Measurements from ENCODE around the gene TSPYL1. TPM values are rescaled to one million over a fixed set of nuclear protein-coding genes. Genes with fewer than 3 reads are reported as not detected.

The TSPYL1 gene
- total RNA-seq, 2 experiments from 2014 or later = 37.8 to 38.4 TPM

- DNase-seq (no peak), ATAC-seq (no peak)
- Mint-ChIP-seq H3K4me3 (no peak overlapping the region), H3K36me3 (ENCODE audit: low read depth) (peaks cover 12% of the 10 kb centered on the region), H3K27me3 (ENCODE audit: low read depth) (no peaks in the 10 kb centered on the region), H3K4me1 (ENCODE audit: low read depth) (peaks cover 22% of the 10 kb centered on the region), H3K9me3 (ENCODE audit: insufficient read depth) (no peaks in the 10 kb centered on the region), H3K27ac (no peak overlapping the region)
- ChIA-PET CTCF (interaction anchor here (1.1 to 1.6 kb wide), 3 partner anchors 13 to 38 kb away, joined by 3 to 6 read pairs (median 6); partner anchors contain the start of gene TSPYL1), POLR2A (interaction anchor here (1.6 to 4.7 kb wide), 2 partner anchors 12 to 24 kb away, joined by 3 to 51 read pairs; partner anchors contain the start of gene TSPYL1)
Measured at GRCh38 chr6:116255246-116255800, 24.4 kb downstream of the TSPYL1 start.

- Mint-ChIP-seq H3K36me3 (ENCODE audit: low read depth) (peaks cover 17% of the 10 kb centered on the region), H3K27ac (no peak overlapping the region), H3K9me3 (ENCODE audit: insufficient read depth) (no peaks in the 10 kb centered on the region), H3K27me3 (ENCODE audit: low read depth) (no peaks in the 10 kb centered on the region), H3K4me1 (ENCODE audit: low read depth) (peaks cover 27% of the 10 kb centered on the region), H3K4me3 (no peak overlapping the region)
- DNase-seq (no peak), ATAC-seq (peak; percentile 21)
- POLR2A ChIA-PET = interaction anchor here (0.9 to 4.7 kb wide), 7 partner anchors 9 to 316 kb away, joined by 3 to 51 read pairs (median 4); partner anchors contain the start of genes NT5DC1, RWDD1 and TSPYL1
- CTCF ChIA-PET = interaction anchor here (1.1 to 1.6 kb wide), 3 partner anchors 14 to 37 kb away, joined by 3 to 6 read pairs (median 6); partner anchors contain the start of gene TSPYL1
Measured at GRCh38 chr6:116254297-116255056, 25.3 kb downstream of the TSPYL1 start.

- Mint-ChIP-seq H3K36me3 (ENCODE audit: low read depth) (peaks cover 17% of the 10 kb centered on the region), H3K27me3 (ENCODE audit: low read depth) (no peaks in the 10 kb centered on the region), H3K9me3 (ENCODE audit: insufficient read depth) (no peaks in the 10 kb centered on the region), H3K4me1 (ENCODE audit: low read depth) (peaks cover 31% of the 10 kb centered on the region), H3K27ac (no peak within 1 kb of the TSS), H3K4me3 (no peak within 1 kb of the TSS)
- DNase-seq = peak; percentile 94
- ATAC-seq = peak; percentile 93
- ChIA-PET CTCF (interaction anchor here (1.3 to 1.6 kb wide), 4 partner anchors 10 to 26 kb away, joined by 3 to 6 read pairs (median 3); partner anchors contain the start of gene TSPYL1), POLR2A (interaction anchor here (0.9 to 4.7 kb wide), 7 partner anchors 8 to 317 kb away, joined by 3 to 51 read pairs (median 4); partner anchors contain the start of genes NT5DC1, RWDD1 and TSPYL1)
Measured at GRCh38 chr6:116253505-116254296, 26.0 kb downstream of the TSPYL1 start, which contains the start of gene TSPYL4. TSPYL4 (minus strand) TSS chr6:116254075; CDS start chr6:116254008, 67 bp downstream.

GRCh38 chr6:116253188-116253504, 26.6 kb downstream of the TSPYL1 start:
- Mint-ChIP-seq H3K27me3 (ENCODE audit: low read depth) (no peaks in the 10 kb centered on the region), H3K27ac (no peak overlapping the region), H3K4me1 (ENCODE audit: low read depth) (peaks cover 31% of the 10 kb centered on the region), H3K4me3 (no peak overlapping the region), H3K9me3 (ENCODE audit: insufficient read depth) (no peaks in the 10 kb centered on the region), H3K36me3 (ENCODE audit: low read depth) (peaks cover 17% of the 10 kb centered on the region)
- ChIA-PET POLR2A (interaction anchor here (1.1 to 4.7 kb wide), 4 partner anchors 8 to 318 kb away, joined by 4 to 51 read pairs (median 7); partner anchors contain the start of genes NT5DC1, RWDD1 and TSPYL1), CTCF (interaction anchor here (1.3 to 2.1 kb wide), 3 partner anchors 10 to 35 kb away, joined by 3 to 9 read pairs (median 3); no protein-coding TSS in a partner anchor)
- no peak for DNase-seq
- no peak for ATAC-seq

DNA sequence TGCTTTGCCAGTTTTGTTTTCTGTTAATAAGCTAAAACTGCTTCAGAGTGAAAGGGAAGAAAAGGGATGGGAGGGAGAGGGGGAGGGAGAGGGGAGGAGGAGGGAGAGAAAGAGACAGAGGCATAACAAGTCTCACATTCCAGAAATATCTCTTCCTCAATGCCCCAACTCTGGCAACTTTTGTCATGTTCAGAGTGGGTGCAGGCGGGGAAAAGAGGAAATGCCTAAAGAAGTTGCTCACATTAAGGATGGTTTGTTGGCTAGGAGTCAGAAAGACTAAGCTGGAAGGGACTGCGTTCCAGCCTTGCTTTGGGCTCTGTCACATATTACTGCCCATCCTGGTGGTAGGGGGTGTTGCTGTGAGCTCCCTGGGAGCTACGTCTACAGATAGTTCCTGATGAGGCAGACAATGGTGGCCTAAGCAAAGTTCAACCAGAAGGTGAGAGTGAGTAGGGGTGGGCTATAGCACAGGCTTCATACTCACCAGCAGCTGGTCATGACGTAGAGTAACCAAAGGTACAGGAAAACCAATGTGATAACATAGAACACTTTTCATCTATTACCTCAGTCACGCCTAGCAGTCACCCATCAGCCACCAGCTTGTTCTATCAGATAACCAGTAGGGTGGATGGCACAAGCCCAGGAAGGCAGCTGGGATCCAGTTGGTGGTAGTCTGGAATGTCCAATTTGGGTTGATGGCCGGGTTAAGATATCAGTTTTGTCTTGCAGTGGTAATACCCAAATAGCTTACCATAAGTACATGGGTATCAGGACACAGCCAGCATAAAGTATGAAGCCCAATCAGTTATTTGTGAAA, 28.0 kb downstream of the TSPYL1 start:
- no peaks in the 10 kb centered on the region for H3K27me3 Mint-ChIP-seq (ENCODE audit: low read depth)
- ATAC-seq = no peak
- peaks cover 17% of the 10 kb centered on the region for H3K36me3 Mint-ChIP-seq (ENCODE audit: low read depth)
- H3K9me3 Mint-ChIP-seq (ENCODE audit: insufficient read depth) = no peaks in the 10 kb centered on the region
- peaks cover 31% of the 10 kb centered on the region for H3K4me1 Mint-ChIP-seq (ENCODE audit: low read depth)
- peak overlapping the region; percentile 44 for H3K4me3 Mint-ChIP-seq
- no peak for DNase-seq
- peak overlapping the region; percentile 67 for H3K27ac Mint-ChIP-seq
- CTCF ChIA-PET = interaction anchor here (0.8 to 2.1 kb wide), 4 partner anchors 16 to 193 kb away, joined by 3 to 9 read pairs (median 5); no protein-coding TSS in a partner anchor
- POLR2A ChIA-PET = interaction anchor here (4.7 kb wide), 1 partner anchor 27 kb away, joined by 51 read pairs; the partner anchor contains the start of gene TSPYL1

DNA sequence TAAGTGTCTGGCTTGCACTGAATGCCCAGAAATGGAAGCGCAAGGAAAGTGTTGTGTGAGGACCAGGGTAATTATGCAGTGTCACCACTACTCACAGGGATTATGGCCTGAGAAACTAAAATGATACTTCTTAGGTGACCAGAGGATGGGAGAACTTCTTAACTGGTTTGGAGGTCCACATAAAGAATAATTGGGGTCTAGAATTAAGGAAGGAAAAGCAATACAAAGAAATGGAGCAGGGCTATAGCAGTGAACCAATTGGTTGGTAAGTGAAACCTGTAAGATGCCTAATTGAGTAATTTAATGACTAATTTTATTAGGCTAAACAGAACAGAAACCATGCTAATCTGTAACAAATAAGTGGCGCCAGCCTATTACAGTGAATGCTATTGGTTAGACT, 31.2 kb downstream of the TSPYL1 start:
- no peak overlapping the region for H3K27ac Mint-ChIP-seq
- no peak for DNase-seq
- ChIA-PET CTCF (no interaction called here), POLR2A (no interaction called here)
- no peaks in the 10 kb centered on the region for H3K9me3 Mint-ChIP-seq (ENCODE audit: insufficient read depth)
- H3K4me3 Mint-ChIP-seq = no peak overlapping the region
- no peaks in the 10 kb centered on the region for H3K27me3 Mint-ChIP-seq (ENCODE audit: low read depth)
- no peak for ATAC-seq
- H3K36me3 Mint-ChIP-seq (ENCODE audit: low read depth) = peaks cover 17% of the 10 kb centered on the region
- peaks cover 31% of the 10 kb centered on the region for H3K4me1 Mint-ChIP-seq (ENCODE audit: low read depth)

GRCh38 chr6:116247285-116247684, 32.4 kb downstream of the TSPYL1 start:
- no peaks in the 10 kb centered on the region for H3K27me3 Mint-ChIP-seq (ENCODE audit: low read depth)
- peaks cover 15% of the 10 kb centered on the region for H3K36me3 Mint-ChIP-seq (ENCODE audit: low read depth)
- POLR2A ChIA-PET = no interaction called here
- ATAC-seq (no peak), DNase-seq (no peak)
- no peak overlapping the region for H3K4me3 Mint-ChIP-seq
- H3K4me1 Mint-ChIP-seq (ENCODE audit: low read depth) = peaks cover 29% of the 10 kb centered on the region
- CTCF ChIA-PET = no interaction called here
- no peaks in the 10 kb centered on the region for H3K9me3 Mint-ChIP-seq (ENCODE audit: insufficient read depth)
- no peak overlapping the region for H3K27ac Mint-ChIP-seq

GRCh38 chr6:116246089-116246488, 33.6 kb downstream of the TSPYL1 start:
- POLR2A ChIA-PET = interaction anchor here (0.9 kb wide), 1 partner anchor 8 kb away, joined by 4 read pairs; the partner anchor contains the start of gene TSPYL4
- ATAC-seq (no peak), DNase-seq (no peak)
- CTCF ChIA-PET = no interaction called here
- H3K27ac Mint-ChIP-seq = no peak overlapping the region
- H3K27me3 Mint-ChIP-seq (ENCODE audit: low read depth) = no peaks in the 10 kb centered on the region
- no peaks in the 10 kb centered on the region for H3K9me3 Mint-ChIP-seq (ENCODE audit: insufficient read depth)
- peaks cover 17% of the 10 kb centered on the region for H3K4me1 Mint-ChIP-seq (ENCODE audit: low read depth)
- H3K36me3 Mint-ChIP-seq (ENCODE audit: low read depth) = peaks cover 9% of the 10 kb centered on the region
- no peak overlapping the region for H3K4me3 Mint-ChIP-seq

DNA sequence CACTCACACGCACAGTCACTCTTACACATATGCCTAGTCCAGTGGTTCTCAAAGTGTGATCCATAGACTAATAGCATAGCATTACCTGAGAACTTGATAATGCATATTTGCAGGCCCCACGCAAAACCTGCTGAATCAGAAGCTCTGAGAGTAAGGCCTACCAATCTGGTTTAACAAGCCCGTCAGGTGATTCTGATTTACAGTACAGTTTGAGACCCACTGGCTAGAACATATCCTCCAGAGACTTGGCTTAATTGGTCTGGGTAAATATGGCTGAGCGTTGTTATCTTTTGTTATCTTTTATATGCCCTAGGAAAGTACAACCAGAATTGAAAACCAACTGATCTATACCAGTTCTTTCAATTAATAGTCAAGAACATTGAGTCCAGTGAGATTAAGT, 35.4 kb downstream of the TSPYL1 start:
- Mint-ChIP-seq H3K36me3 (ENCODE audit: low read depth) (no peaks in the 10 kb centered on the region), H3K27me3 (ENCODE audit: low read depth) (no peaks in the 10 kb centered on the region), H3K9me3 (ENCODE audit: insufficient read depth) (no peaks in the 10 kb centered on the region), H3K4me3 (no peak overlapping the region), H3K27ac (no peak overlapping the region), H3K4me1 (ENCODE audit: low read depth) (peaks cover 2% of the 10 kb centered on the region)
- DNase-seq = no peak
- ATAC-seq = no peak
- CTCF ChIA-PET = no interaction called here
- POLR2A ChIA-PET = no interaction called here

- H3K36me3 Mint-ChIP-seq (ENCODE audit: low read depth) = no peaks in the 10 kb centered on the region
- H3K4me1 Mint-ChIP-seq (ENCODE audit: low read depth) = no peaks in the 10 kb centered on the region
- ATAC-seq (no peak), DNase-seq (no peak)
- ChIA-PET POLR2A (no interaction called here), CTCF (no interaction called here)
- H3K27ac Mint-ChIP-seq = no peak overlapping the region
- H3K4me3 Mint-ChIP-seq = no peak overlapping the region
- H3K27me3 Mint-ChIP-seq (ENCODE audit: low read depth) = no peaks in the 10 kb centered on the region
- H3K9me3 Mint-ChIP-seq (ENCODE audit: insufficient read depth) = no peaks in the 10 kb centered on the region
Measured at GRCh38 chr6:116239856-116240255, 39.9 kb downstream of the TSPYL1 start.

- Mint-ChIP-seq H3K4me3 (no peak overlapping the region), H3K27ac (no peak overlapping the region), H3K36me3 (ENCODE audit: low read depth) (no peaks in the 10 kb centered on the region), H3K9me3 (ENCODE audit: insufficient read depth) (no peaks in the 10 kb centered on the region), H3K4me1 (ENCODE audit: low read depth) (no peaks in the 10 kb centered on the region), H3K27me3 (ENCODE audit: low read depth) (no peaks in the 10 kb centered on the region)
- no peak for ATAC-seq
- ChIA-PET CTCF (interaction anchor here (1.4 kb wide), 1 partner anchor 21 kb away, joined by 3 read pairs; no protein-coding TSS in a partner anchor), POLR2A (no interaction called here)
- DNase-seq = no peak
Measured at GRCh38 chr6:116239256-116239655, 40.5 kb downstream of the TSPYL1 start.
